ENCODE measurements around the gene MOB3B.
A peak's percentile ranks its signal among the peaks of the same experiment; 100 is the strongest.
"Not testable (repeated sequence)": the region's sequence is repeated elsewhere in the genome, so short reads cannot be mapped to it uniquely, and the experiment has no call there.

MOB3B gene

GRCh38 chr9:27462434-27462833 lies 67.2 kb downstream of the MOB3B start:
- DNase-seq (ENCODE audit: low spot score): no peak
- TF ChIP-seq CTCF (IDR thresholded peaks at IDR 0.05; ENCODE audit: extremely low read depth, missing control alignments): no peak

- peak; percentile 15 for DNase-seq (ENCODE audit: low spot score)
These were observed 69.2 kb downstream of the MOB3B start for GRCh38 chr9:27460226-27461023.

GRCh38 chr9:27457445-27457844 lies 72.2 kb downstream of the MOB3B start:
- TF ChIP-seq CTCF (IDR thresholded peaks at IDR 0.05; ENCODE audit: extremely low read depth, missing control alignments): no peak
- DNase-seq (ENCODE audit: low spot score): no peak

More at GRCh38 chr9:27460226-27461023, 69.2 kb downstream of the MOB3B start:
- TF ChIP-seq CTCF (IDR thresholded peaks at IDR 0.05; ENCODE audit: extremely low read depth, missing control alignments): no peak

GRCh38 chr9:27453860-27454553 lies 75.6 kb downstream of the MOB3B start:
- no peak for DNase-seq (ENCODE audit: low spot score)
- TF ChIP-seq CTCF (IDR thresholded peaks at IDR 0.05; ENCODE audit: extremely low read depth, missing control alignments): no peak

- TF ChIP-seq CTCF (IDR thresholded peaks at IDR 0.05; ENCODE audit: extremely low read depth, missing control alignments): no peak
- no peak for DNase-seq (ENCODE audit: low spot score)
These were observed 78.3 kb downstream of the MOB3B start for GRCh38 chr9:27451207-27451797.

- DNase-seq (ENCODE audit: low spot score): no peak
- no peak for TF ChIP-seq CTCF (IDR thresholded peaks at IDR 0.05; ENCODE audit: extremely low read depth, missing control alignments)
These were observed 78.9 kb downstream of the MOB3B start for GRCh38 chr9:27450752-27451151.

GRCh38 chr9:27448356-27448755 lies 81.3 kb downstream of the MOB3B start:
- not testable (repeated sequence) for DNase-seq (ENCODE audit: low spot score)

Data from GM20000 (cell line).